Activated B cell treated with CpG ODN at 0.5 μM for 24 hours (primary cell): Measurements from ENCODE around the gene ACTN1. TPM values are rescaled to one million over a fixed set of nuclear protein-coding genes. Genes with fewer than 3 reads are reported as not detected.

ENCODE experiments used
- ATAC-seq: fragments of 200-7000 bp; cut with Tn5 transposase; one replicate; pipeline ENCODE4 v1.10.0; 2021; ENCODE audit warnings: low read depth, mild to moderate bottlenecking, moderate library complexity
- CTCF ChIA-PET: fragments of 350-600 bp; sonication (Branson Sonifier 250); formaldehyde crosslinking; loops from one replicate; lab custom pipeline; 2021; ENCODE audit warnings: antibody characterized with exemption; lab: Charles Lee
- POLR2A ChIA-PET: fragments of 350-600 bp; sonication (Branson Sonifier 250); formaldehyde crosslinking; loops from one replicate; lab custom pipeline; 2021; ENCODE audit warnings: antibody characterized with exemption; lab: Charles Lee
- DNase-seq: peaks from one replicate; pipeline ENCODE4 v3.0.0; 2022
- H3K27ac Mint-ChIP-seq: one replicate; pipeline ENCODE4 v1.8.0; 2020; ENCODE audit warnings: mixed read lengths
- H3K27me3 Mint-ChIP-seq: one replicate; pipeline ENCODE4 v1.8.0; 2021; ENCODE audit warnings: mixed read lengths
- H3K36me3 Mint-ChIP-seq: one replicate; pipeline ENCODE4 v1.8.0; 2021; ENCODE audit warnings: low read depth, mixed read lengths
- H3K4me1 Mint-ChIP-seq: one replicate; pipeline ENCODE4 v1.8.0; 2021; ENCODE audit warnings: mixed read lengths
- H3K4me3 Mint-ChIP-seq: one replicate; pipeline ENCODE4 v1.8.0; 2020; ENCODE audit warnings: mild to moderate bottlenecking, mixed read lengths
- H3K9me3 Mint-ChIP-seq: one replicate; pipeline ENCODE4 v1.8.0; 2020; ENCODE audit warnings: mixed read lengths
- intact Hi-C: fragments of 100-400 bp; cut with micrococcal nuclease; formaldehyde crosslinking; loops from one replicate; pipeline ENCODE4 v1.15.1; 2024
- total RNA-seq: library from RNA; stranded (reverse); gene quantifications from 2 replicates; pipeline ENCODE4 v1.2.3, GENCODE V29; 2022
- TF ChIP-seq, protein P1 (sequence below): fragments of 200-600 bp; IDR thresholded peaks from one replicate; pipeline ENCODE4 v1.8.0; 2022; ENCODE audit warnings: antibody characterized with exemption, mild to moderate bottlenecking

Gene ACTN1
- total RNA-seq, 1 donor from 2014 or later, result 0.22 TPM

DNA sequence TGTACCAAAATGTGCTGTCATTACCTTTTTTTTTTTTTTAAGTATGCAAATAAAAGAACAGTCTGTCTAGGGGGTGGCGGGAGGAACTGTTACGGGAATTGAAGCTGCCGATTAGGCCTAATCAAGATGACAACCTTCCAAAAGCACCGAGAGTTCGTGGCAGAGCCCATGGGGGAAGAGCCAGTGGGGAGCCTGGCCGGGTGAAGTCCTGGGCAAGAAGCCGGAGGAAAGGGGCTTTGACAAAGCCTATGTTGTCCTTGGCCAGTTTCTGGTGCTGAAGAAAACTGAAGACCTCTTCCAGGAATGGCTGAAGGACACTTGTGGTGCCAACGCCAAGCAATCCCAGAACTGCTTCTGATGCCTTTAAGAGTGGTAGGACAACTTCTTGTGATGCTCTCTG, 42.6 kb downstream of the ACTN1 start:
- Mint-ChIP-seq H3K27ac (no peak overlapping the region), H3K4me1 (no peaks in the 10 kb centered on the region), H3K36me3 (no peaks in the 10 kb centered on the region), H3K4me3 (no peak overlapping the region), H3K9me3 (no peaks in the 10 kb centered on the region), H3K27me3 (no peaks in the 10 kb centered on the region)
- ATAC-seq (no peak), DNase-seq (no peak)
- ChIA-PET CTCF (no interaction called here), POLR2A (no interaction called here)
- TF ChIP-seq, protein P1, sequence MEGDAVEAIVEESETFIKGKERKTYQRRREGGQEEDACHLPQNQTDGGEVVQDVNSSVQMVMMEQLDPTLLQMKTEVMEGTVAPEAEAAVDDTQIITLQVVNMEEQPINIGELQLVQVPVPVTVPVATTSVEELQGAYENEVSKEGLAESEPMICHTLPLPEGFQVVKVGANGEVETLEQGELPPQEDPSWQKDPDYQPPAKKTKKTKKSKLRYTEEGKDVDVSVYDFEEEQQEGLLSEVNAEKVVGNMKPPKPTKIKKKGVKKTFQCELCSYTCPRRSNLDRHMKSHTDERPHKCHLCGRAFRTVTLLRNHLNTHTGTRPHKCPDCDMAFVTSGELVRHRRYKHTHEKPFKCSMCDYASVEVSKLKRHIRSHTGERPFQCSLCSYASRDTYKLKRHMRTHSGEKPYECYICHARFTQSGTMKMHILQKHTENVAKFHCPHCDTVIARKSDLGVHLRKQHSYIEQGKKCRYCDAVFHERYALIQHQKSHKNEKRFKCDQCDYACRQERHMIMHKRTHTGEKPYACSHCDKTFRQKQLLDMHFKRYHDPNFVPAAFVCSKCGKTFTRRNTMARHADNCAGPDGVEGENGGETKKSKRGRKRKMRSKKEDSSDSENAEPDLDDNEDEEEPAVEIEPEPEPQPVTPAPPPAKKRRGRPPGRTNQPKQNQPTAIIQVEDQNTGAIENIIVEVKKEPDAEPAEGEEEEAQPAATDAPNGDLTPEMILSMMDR, result no peak
- intact Hi-C loops, result no loop called here

DNA sequence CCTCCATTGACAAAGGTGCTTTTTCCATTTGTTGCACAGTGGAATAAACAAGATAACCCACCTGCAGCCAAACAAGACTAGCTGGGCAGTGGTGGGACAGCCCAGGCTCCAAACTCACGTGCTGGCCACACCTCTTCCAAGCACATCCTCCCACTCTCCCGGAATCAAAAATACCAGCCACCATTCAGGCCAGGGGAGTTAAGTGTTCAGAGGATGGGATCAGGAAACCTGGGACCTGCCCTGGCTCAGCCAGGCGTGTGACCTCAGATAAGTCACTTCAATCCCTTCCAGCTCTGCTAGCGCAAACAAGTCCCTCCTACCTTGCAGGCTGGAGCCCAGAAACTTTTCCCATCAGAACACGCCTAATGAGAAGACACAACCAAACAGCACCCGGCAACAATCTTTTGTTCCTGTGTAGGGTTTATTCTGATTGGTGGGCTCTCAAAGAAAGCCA, 43.3 kb downstream of the ACTN1 start:
- Mint-ChIP-seq H3K36me3 (no peaks in the 10 kb centered on the region), H3K9me3 (no peaks in the 10 kb centered on the region), H3K27me3 (no peaks in the 10 kb centered on the region), H3K4me1 (no peaks in the 10 kb centered on the region), H3K27ac (no peak overlapping the region), H3K4me3 (no peak overlapping the region)
- DNase-seq, result no peak
- ChIA-PET CTCF (no interaction called here), POLR2A (no interaction called here)
- ATAC-seq, result no peak
- TF ChIP-seq, protein P1, result no peak
- intact Hi-C loops, result no loop called here

DNA sequence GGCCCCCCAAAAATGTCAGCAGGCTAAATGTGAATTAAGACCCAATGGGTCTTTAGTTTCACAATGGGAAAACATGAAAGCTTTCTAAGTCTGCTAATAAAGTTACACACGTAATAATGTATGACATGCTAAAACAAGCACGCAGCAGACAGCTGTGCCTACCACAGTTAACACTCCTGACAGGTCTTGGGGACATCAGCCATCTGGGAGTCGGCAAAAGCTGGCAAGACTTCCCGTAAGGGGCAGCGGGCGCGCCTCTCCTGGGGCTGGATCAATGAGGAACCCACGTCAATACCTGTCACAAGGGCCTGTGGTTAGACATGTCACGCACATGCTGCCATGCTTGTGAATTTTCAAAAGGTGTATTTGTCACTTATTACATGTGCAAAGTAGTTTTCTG, 45.0 kb downstream of the ACTN1 start:
- no peak overlapping the region for H3K27ac Mint-ChIP-seq
- ChIA-PET CTCF (no interaction called here), POLR2A (no interaction called here)

DNA sequence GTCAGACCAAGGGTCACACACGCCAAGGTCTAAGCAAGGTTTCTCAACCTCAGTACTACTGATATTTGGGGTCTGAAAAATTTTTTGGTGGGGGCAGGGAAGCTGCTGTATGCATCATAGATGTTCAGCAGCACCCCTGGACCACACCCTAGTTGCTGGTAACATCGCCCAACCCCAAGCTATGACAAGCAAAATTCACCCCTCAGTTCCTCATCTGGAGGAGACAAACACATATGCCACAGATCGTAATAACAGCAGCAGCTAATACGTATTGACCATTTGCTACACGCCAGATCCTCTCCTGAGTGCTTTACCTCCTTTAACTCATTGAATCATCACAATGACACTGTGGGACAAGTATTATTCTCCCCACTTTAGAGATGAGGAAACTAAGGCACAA, 46.4 kb downstream of the ACTN1 start:
- POLR2A ChIA-PET, result no interaction called here
- no peak for ATAC-seq
- H3K4me3 Mint-ChIP-seq, result no peak overlapping the region
- CTCF ChIA-PET, result no interaction called here
- H3K4me1 Mint-ChIP-seq, result no peaks in the 10 kb centered on the region
- TF ChIP-seq, protein P1, result no peak
- no peaks in the 10 kb centered on the region for H3K9me3 Mint-ChIP-seq
- no peak overlapping the region for H3K27ac Mint-ChIP-seq
- peaks cover 14% of the 10 kb centered on the region for H3K27me3 Mint-ChIP-seq
- DNase-seq, result no peak
- H3K36me3 Mint-ChIP-seq, result no peaks in the 10 kb centered on the region
- intact Hi-C loops, result no loop called here

More for the DNA sequence above, 45.0 kb downstream of the ACTN1 start:
- H3K4me3 Mint-ChIP-seq, result no peak overlapping the region
- TF ChIP-seq, protein P1, result no peak
- peaks cover 5% of the 10 kb centered on the region for H3K27me3 Mint-ChIP-seq
- ATAC-seq (no peak), DNase-seq (no peak)
- H3K4me1 Mint-ChIP-seq, result no peaks in the 10 kb centered on the region
- H3K9me3 Mint-ChIP-seq, result no peaks in the 10 kb centered on the region
- intact Hi-C loops, result no loop called here
- H3K36me3 Mint-ChIP-seq, result no peaks in the 10 kb centered on the region

DNA sequence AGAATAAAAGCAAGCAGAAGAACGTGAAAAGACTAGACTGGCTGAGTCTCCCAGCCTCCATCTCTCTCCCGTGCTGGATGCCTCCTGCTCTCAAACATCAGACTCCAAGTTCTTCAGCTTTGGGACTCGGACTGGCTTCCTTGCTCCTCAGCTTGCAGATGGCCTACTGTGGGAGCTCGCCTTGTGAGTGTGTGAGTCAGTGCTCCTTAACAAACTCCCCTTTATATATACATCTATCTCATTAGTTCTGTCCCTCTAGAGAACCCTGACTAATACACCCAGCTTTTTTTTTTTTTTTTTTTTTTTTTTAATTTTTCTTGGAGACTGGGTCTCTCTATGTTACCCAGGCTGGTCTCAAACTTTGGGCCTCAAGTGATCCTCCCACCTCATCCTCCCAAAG, 46.9 kb downstream of the ACTN1 start:
- Mint-ChIP-seq H3K27me3 (peaks cover 15% of the 10 kb centered on the region), H3K4me3 (no peak overlapping the region), H3K4me1 (no peaks in the 10 kb centered on the region), H3K9me3 (no peaks in the 10 kb centered on the region), H3K27ac (no peak overlapping the region), H3K36me3 (no peaks in the 10 kb centered on the region)
- DNase-seq (no peak), ATAC-seq (no peak)
- intact Hi-C loops, result no loop called here
- POLR2A ChIA-PET, result no interaction called here
- TF ChIP-seq, protein P1, result no peak
- CTCF ChIA-PET, result no interaction called here
